Cardiac fibroblast (primary cell): Measurements from ENCODE around the gene AAGAB.

Experiments used
- DNase-seq, 2 donors: peaks; one replicate each; pipeline versions ENCODE4 v3.0.0 to v3.0.0-alpha.2; 2010; ENCODE audit warnings: low read depth in 2 of 2
- H3K4me3 ChIP-seq, 2 donors: replicated peaks in 1 of 2; 1 replicate in 1 of 2; 2 replicates in 1 of 2; pipeline ENCODE4 v1.5.1; 2011; ENCODE audit warnings: low read depth in 2 of 2, low read length in 2 of 2, mild to moderate bottlenecking in 2 of 2, moderate library complexity in 1 of 2
- CTCF ChIP-seq: IDR thresholded peaks from one replicate; pipeline ENCODE4 v1.5.1; 2011; ENCODE audit warnings: low read depth, mild to moderate bottlenecking, low read length, inconsistent platforms

The AAGAB gene

DNA sequence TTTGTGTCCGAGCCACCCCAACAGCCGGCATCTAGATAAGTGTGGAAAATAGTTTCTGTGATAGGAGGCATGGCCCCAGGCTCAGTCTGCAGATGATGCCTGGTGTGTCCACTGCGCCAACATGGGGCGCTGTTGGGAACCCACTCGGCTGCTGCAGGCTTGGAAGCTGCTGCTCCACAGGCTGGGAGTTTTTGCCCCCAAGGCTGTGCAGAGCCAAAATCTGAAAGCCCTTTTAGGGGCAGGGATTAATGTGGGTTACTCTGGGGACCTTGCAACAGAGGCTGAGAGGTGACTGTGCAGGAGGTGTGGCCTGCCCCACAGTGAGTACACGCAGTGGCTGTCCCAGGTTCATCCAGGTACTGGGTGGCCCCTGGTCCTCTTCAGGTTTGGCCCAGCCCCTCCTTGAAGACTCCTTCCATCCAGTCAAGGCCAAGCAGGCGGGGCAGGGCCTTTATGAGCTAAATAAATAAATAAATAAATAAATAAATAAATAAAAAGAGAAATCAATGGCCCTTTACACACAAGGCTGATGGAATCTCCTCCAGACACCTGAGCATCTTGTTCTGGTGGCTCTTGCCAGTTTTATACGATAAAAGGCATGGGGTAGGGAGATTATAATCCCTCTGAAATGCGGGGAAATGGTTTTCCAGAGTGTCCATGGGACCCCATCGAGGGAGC lies 73.8 kb downstream of the AAGAB start:
- TF ChIP-seq CTCF: no peak
- DNase-seq: no peak
- no peak overlapping the region for H3K4me3 ChIP-seq

DNA sequence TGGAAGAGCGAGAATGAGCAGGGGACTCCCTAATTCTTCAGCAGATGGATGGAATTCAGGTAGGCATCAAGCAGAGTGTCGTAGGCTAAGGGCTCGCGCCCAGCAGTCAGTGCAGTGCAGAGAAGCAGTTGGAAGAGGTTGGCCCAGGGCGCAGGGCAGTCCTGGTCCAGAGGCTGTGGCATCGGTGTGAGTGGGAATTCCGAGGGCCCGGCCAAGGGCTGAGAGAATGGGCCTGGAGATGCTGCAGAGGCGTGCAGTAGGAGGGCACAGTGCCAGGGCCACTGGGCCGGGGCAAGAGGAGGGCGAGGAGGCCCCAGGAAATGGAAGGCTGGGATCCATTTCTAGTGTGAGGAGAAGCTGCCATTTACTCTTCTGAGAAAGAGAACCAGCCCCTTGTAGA lies 74.4 kb downstream of the AAGAB start:
- no peak for DNase-seq
- no peak for TF ChIP-seq CTCF
- no peak overlapping the region for H3K4me3 ChIP-seq

DNA sequence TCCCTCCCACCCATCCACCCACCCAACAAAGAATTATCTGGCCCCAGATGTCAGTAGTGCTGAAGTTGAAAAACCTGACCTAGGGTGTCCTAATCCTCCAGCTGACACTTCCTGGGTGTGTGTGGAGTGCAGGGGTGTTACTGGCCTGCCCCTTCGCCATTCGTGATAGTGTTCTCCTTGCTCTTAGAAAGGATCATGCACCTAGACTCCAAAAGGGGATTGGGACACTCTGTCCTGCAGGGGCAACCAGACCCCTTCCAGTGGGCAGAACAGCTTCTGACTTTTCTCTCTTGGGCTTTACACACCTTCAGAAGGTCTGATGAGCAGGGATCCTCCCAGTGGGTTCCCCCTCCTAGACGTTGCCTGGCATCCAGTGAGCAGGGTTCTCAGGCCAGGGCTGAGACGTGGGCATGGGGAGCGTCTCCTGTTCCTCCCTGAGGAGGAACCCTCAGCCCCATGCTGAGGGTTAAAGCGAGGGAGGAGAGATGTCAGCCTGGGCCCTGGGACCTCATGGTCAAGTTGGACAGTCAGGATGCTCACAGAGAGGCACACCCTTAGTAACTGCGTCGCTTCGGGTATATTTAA lies 75.0 kb downstream of the AAGAB start:
- DNase-seq: no peak
- TF ChIP-seq CTCF: no peak
- no peak overlapping the region for H3K4me3 ChIP-seq

DNA sequence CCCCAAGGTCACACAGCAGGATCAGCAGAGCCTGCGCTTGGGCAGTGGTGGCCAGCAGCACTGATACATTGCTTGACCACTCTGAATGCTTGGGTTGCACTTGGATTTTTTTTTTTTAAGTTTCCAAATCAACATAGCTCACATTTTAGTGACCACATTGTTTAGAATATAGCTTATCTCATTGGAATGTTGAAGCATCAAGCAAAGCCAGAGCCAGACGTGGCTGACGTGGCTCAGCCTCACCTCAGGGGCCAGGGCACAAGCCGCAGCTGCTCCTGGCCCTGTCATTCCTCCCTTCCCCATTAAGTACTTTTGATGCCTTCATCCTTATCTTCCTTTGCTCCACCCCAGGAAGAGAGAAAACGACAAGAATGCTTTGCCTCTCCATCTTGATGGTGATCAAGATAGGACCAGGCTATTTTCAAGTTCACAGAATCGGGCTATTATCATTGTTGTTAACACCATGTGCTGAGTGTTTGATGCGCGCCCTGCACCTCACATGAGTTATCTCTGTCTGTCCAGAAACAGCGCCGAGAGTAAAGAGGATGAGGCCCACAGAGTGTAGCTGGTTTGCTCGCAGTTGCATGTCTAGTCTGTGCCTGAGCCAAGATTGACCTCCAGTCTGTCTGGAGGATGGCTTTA lies 75.8 kb downstream of the AAGAB start:
- DNase-seq: peak; percentile 96 to 97
- TF ChIP-seq CTCF: no peak
- no peak overlapping the region for H3K4me3 ChIP-seq

DNA sequence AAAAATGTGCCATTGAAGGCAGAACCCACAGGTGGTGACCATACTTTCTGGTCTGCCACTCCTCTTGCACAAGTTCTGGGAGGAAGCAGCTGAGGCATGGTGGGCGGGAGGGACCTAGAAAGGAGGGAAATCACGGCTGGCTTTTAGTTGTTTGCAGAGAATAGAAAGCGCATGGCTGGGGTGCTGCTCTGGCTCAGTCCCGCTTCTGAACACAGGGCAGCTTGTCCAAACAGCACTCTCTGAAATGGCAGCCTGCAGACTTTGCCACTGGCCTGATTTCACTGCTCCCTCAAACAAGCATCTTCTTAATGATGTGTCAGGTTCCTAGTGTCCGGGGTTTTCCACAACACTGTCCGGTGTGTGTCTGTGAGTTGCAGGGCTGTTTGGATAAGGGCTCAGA lies 76.7 kb downstream of the AAGAB start:
- no peak for TF ChIP-seq CTCF
- peak; percentile 40 to 62 for DNase-seq
- no peak overlapping the region for H3K4me3 ChIP-seq

DNA sequence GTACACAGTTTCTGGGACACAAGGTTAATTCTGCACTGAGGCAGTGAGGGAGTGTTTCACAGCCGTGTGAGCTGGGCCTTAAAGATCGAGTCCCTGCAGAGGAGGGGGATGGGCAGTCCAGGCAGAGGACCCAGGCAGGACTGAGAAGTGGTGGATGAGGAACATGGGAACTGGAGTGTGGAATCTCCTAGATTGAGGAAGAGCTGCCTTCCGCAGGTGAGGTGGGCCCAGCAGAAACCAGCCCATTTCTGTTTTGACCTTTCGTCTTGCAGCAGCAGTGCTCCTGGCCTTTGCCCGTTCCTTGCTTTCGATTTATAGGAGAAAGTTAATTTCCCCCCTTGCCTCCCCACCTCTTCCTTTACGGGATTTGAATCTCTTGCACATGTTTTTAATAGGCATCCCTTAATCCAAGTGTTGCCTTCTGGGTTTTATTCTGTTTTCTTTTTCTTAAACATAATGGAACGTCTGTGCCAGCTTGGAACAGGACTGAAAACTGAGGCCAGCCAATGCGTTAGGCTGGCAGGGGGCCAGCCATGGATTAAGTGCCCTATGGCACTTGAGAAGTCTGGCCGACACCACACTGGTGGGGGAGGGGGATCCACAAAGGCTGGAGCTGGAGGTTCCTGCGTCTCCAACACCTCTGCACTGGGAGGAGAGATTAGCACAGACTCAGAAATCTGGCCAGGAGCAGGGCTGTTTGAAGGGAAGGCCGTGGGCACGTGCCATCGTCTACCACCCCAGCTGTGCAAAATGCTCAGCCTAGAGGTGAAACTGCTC lies 78.1 kb downstream of the AAGAB start:
- DNase-seq: no peak
- no peak overlapping the region for H3K4me3 ChIP-seq
- no peak for TF ChIP-seq CTCF
